Glutamatergic neuron (in vitro differentiated cells): ENCODE results near the gene MSI2. TPM values are rescaled to one million over a fixed set of nuclear protein-coding genes. Genes with fewer than 3 reads are reported as not detected.

Source experiments
- DNase-seq: peaks from one replicate; pipeline ENCODE4 v3.0.0; 2022
- H3K27ac Mint-ChIP-seq: one replicate; pipeline ENCODE4 v1.8.0; 2020; ENCODE audit warnings: mild to moderate bottlenecking, mixed read lengths, inconsistent platforms; ENCODE audit not compliant: unreplicated experiment
- H3K27me3 Mint-ChIP-seq: one replicate; pipeline ENCODE4 v1.8.0; 2020; ENCODE audit warnings: mild to moderate bottlenecking, moderate library complexity, mixed read lengths, inconsistent platforms; ENCODE audit not compliant: unreplicated experiment
- H3K36me3 Mint-ChIP-seq: one replicate; pipeline ENCODE4 v1.8.0; 2020; ENCODE audit warnings: mild to moderate bottlenecking, mixed read lengths, inconsistent platforms; ENCODE audit not compliant: unreplicated experiment
- H3K4me1 Mint-ChIP-seq: one replicate; pipeline ENCODE4 v1.8.0; 2020; ENCODE audit warnings: mild to moderate bottlenecking, low read depth, mixed read lengths, inconsistent platforms; ENCODE audit not compliant: unreplicated experiment
- H3K4me3 Mint-ChIP-seq: one replicate; pipeline ENCODE4 v1.8.0; 2020; ENCODE audit warnings: mild to moderate bottlenecking, mixed read lengths, inconsistent platforms; ENCODE audit not compliant: unreplicated experiment
- H3K9me3 Mint-ChIP-seq: one replicate; pipeline ENCODE4 v1.8.0; 2020; ENCODE audit warnings: mild to moderate bottlenecking, moderate library complexity, mixed read lengths, inconsistent platforms; ENCODE audit not compliant: unreplicated experiment
- total RNA-seq: library from RNA; stranded (reverse); fragmentation: NEBNext Ultra II Directional; extraction: Animal tissue kit (Norgen Biotek cat#: 25700); gene quantifications from one replicate; pipeline ENCODE4 v1.2.1, GENCODE V29; 2021; ENCODE audit not compliant: unreplicated experiment
- TF ChIP-seq, protein P1 (sequence below): fragments of 200-600 bp; sonication (generic); IDR thresholded peaks from one replicate; pipeline ENCODE4 v1.5.0; 2021; ENCODE audit not compliant: partially characterized antibody, unreplicated experiment

Gene MSI2
- total RNA-seq, 1 donor from 2014 or later = 141 TPM

DNA sequence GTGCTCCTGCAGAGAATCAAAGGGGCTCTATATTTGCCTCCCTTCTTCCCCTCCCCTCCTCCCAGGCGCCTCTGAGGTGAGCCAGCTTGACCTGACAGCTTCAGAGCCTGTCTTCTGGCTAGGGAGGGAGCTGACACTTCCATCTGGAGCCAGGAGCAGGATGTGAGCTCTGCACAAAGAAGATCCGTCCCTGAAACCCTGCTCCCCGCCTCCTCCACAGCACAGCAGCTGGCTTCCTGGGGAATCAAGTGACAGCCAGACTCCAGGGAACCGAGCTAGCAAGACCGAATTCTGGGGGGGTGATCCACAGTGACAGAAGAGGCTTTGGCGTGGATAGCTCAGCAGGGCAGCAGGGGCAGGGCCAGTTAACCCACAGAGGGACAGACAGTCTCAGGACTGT is 451.6 kb downstream of the MSI2 start:
- Mint-ChIP-seq H3K27ac (peak overlapping the region; percentile 97), H3K36me3 (no peaks in the 10 kb centered on the region), H3K4me1 (peaks cover 33% of the 10 kb centered on the region), H3K4me3 (peak overlapping the region; percentile 82), H3K27me3 (peaks cover 10% of the 10 kb centered on the region), H3K9me3 (peaks cover 11% of the 10 kb centered on the region)
- peak; percentile 79 for DNase-seq
- TF ChIP-seq, protein P1, sequence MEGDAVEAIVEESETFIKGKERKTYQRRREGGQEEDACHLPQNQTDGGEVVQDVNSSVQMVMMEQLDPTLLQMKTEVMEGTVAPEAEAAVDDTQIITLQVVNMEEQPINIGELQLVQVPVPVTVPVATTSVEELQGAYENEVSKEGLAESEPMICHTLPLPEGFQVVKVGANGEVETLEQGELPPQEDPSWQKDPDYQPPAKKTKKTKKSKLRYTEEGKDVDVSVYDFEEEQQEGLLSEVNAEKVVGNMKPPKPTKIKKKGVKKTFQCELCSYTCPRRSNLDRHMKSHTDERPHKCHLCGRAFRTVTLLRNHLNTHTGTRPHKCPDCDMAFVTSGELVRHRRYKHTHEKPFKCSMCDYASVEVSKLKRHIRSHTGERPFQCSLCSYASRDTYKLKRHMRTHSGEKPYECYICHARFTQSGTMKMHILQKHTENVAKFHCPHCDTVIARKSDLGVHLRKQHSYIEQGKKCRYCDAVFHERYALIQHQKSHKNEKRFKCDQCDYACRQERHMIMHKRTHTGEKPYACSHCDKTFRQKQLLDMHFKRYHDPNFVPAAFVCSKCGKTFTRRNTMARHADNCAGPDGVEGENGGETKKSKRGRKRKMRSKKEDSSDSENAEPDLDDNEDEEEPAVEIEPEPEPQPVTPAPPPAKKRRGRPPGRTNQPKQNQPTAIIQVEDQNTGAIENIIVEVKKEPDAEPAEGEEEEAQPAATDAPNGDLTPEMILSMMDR = no peak

DNA sequence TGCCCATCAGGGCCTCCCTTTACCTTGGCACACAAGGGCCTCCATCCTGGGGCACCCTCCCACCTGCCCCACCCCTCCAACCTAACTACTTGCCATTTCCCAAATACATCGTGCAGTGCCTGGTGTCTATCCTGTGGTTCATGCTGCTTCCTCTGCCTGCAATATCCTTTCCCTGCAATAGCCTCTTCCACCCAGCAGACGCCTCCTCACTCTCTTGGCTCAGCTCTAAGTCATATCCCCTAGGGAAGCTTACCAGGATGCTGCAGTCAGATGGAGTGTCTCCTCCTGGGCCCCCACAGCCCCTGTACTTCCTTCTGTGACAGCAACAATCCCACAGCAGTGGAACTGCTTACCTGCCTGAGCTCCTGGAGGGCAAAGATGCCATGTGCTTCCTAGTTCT is 452.1 kb downstream of the MSI2 start:
- Mint-ChIP-seq H3K4me3 (peak overlapping the region; percentile 82), H3K36me3 (no peaks in the 10 kb centered on the region), H3K4me1 (peaks cover 38% of the 10 kb centered on the region), H3K27ac (peak overlapping the region; percentile 97), H3K27me3 (peaks cover 10% of the 10 kb centered on the region), H3K9me3 (peaks cover 11% of the 10 kb centered on the region)
- TF ChIP-seq, protein P1 = no peak
- DNase-seq = no peak

DNA sequence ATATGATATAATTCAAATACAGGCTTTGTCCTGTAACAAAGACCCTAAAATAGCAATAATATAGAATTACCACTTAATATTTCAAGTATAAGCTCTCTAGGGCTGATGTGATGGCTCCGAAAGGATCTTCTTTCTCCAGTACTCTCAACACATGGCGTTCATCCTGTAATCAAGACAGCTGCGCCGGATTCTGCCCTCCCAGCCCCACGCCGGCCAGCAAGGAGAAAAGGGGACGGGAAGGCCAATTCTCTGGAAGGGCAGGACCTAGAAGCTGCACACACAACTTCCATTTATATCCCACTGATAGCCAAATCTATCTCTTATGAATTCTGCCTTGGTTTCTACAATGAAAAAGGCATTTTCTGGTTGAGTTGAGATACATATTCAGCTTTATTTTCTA is 456.8 kb downstream of the MSI2 start:
- no peak overlapping the region for H3K4me3 Mint-ChIP-seq
- DNase-seq = no peak
- H3K27ac Mint-ChIP-seq = peak overlapping the region; percentile 12
- no peaks in the 10 kb centered on the region for H3K36me3 Mint-ChIP-seq
- TF ChIP-seq, protein P1 = no peak
- H3K9me3 Mint-ChIP-seq = peaks cover 5% of the 10 kb centered on the region
- H3K4me1 Mint-ChIP-seq = peaks cover 17% of the 10 kb centered on the region
- H3K27me3 Mint-ChIP-seq = peaks cover 3% of the 10 kb centered on the region

DNA sequence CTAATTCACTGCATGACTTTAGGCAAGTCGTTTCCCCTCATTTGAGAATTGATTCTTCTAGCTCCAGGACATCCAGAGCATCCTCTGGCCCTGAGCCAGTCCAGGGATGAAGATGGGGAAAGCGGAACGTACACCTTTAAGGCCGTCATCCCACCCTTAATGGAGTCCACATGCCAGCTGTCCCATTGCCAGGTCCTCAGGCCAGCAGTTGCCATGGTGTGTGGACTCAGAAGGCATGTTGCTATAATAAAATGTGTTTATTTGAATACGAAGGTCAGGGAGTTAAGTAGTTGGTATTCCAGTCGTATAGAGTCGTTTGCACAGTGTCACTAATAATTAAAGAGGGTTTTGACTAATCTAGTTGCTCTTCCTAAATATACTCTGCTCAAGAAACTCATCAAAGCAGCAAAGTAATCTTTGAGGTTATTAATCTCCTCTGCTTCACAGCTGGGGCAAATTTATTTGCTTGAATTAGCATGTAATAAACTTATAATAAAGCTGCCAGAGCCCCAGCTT is 458.4 kb downstream of the MSI2 start:
- no peaks in the 10 kb centered on the region for H3K36me3 Mint-ChIP-seq
- H3K9me3 Mint-ChIP-seq = peaks cover 2% of the 10 kb centered on the region
- TF ChIP-seq, protein P1 = no peak
- H3K27ac Mint-ChIP-seq = no peak overlapping the region
- no peak overlapping the region for H3K4me3 Mint-ChIP-seq
- peaks cover 6% of the 10 kb centered on the region for H3K4me1 Mint-ChIP-seq
- no peak for DNase-seq
- no peaks in the 10 kb centered on the region for H3K27me3 Mint-ChIP-seq

DNA sequence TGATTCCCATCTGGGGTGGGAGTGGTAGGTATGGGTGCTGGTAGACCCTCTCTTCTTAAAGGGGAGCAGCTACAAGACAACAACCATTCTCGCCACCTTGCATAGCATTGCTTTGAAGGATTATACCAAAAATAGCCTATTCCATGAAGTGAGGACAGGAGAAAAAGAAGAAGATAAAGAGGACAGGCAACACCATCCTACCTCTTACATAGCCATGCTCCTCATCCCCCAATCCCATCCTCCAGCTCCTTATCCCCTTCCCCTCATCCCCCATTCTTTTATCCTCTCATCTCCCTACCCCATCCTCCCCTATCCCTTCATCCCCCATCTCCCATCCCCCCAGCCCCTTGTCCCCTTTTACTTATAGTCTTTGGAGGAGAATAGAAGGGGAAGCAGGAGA is 459.7 kb downstream of the MSI2 start:
- Mint-ChIP-seq H3K4me1 (peaks cover 6% of the 10 kb centered on the region), H3K27ac (no peak overlapping the region)

More for the DNA sequence above, 459.7 kb downstream of the MSI2 start:
- Mint-ChIP-seq H3K9me3 (peaks cover 2% of the 10 kb centered on the region), H3K27me3 (no peaks in the 10 kb centered on the region), H3K36me3 (no peaks in the 10 kb centered on the region), H3K4me3 (no peak overlapping the region)
- DNase-seq = no peak
- TF ChIP-seq, protein P1 = no peak
